SK-N-SH treated with all-trans-retinoic acid at 6 μM for 48 hours (cell line): Measurements from ENCODE around the gene SMIM24.

Experiments used
- CSDC2 ChIP-seq: fragments of 250-450 bp; sonication (Bioruptor Pico); IDR thresholded peaks from 2 replicates; pipeline ENCODE4 v1.5.0; 2020; ENCODE audit warnings: mild to moderate bottlenecking, moderate library complexity
- CSRNP3 ChIP-seq: fragments of 250-450 bp; sonication (Bioruptor Pico); IDR thresholded peaks from 2 replicates; pipeline ENCODE4 v1.5.1; 2021; ENCODE audit warnings: mild to moderate bottlenecking, moderate library complexity
- GLIS3 ChIP-seq: fragments of 250-450 bp; sonication (Bioruptor Pico); IDR thresholded peaks from 2 replicates; pipeline ENCODE4 v1.5.0; 2020; ENCODE audit warnings: mild to moderate bottlenecking, moderate library complexity
- ISL1 ChIP-seq: fragments of 250-450 bp; sonication (Bioruptor Pico); IDR thresholded peaks from 2 replicates; pipeline ENCODE4 v2.1.2; 2022; ENCODE audit warnings: mild to moderate bottlenecking, moderate library complexity
- PATZ1 ChIP-seq: fragments of 250-450 bp; sonication (Bioruptor Pico); IDR thresholded peaks from 2 replicates; pipeline ENCODE4 v1.8.0; 2020; ENCODE audit warnings: mild to moderate bottlenecking, moderate library complexity, borderline replicate concordance
- POU6F1 ChIP-seq: fragments of 250-450 bp; sonication (Bioruptor Pico); IDR thresholded peaks from 2 replicates; pipeline ENCODE4 v1.8.0; 2021; ENCODE audit warnings: low read depth, mild to moderate bottlenecking, moderate library complexity, borderline replicate concordance
- PPARA ChIP-seq: fragments of 250-450 bp; sonication (Bioruptor Pico); IDR thresholded peaks from 2 replicates; pipeline ENCODE4 v1.5.0; 2020; ENCODE audit warnings: mild to moderate bottlenecking, borderline replicate concordance
- RARB ChIP-seq: fragments of 250-450 bp; sonication (Bioruptor Pico); IDR thresholded peaks from 2 replicates; pipeline ENCODE4 v1.8.0; 2021; ENCODE audit warnings: mild to moderate bottlenecking, moderate library complexity
- TOX ChIP-seq: fragments of 250-450 bp; sonication (Bioruptor Pico); IDR thresholded peaks from 2 replicates; pipeline ENCODE4 v1.8.0; 2021; ENCODE audit warnings: mild to moderate bottlenecking, moderate library complexity, borderline replicate concordance
- ZC3H10 ChIP-seq: fragments of 250-450 bp; sonication (Bioruptor Pico); IDR thresholded peaks from 2 replicates; pipeline ENCODE4 v1.5.1; 2021; ENCODE audit warnings: mild to moderate bottlenecking, moderate library complexity
- ZFP3 ChIP-seq: fragments of 250-450 bp; sonication (Bioruptor Pico); IDR thresholded peaks from 2 replicates; pipeline ENCODE4 v1.5.0; 2020; ENCODE audit warnings: mild to moderate bottlenecking, moderate library complexity

GRCh38 chr19:3492919-3493318 lies 12.6 kb upstream of the SMIM24 start:
- TF ChIP-seq TOX (no peak), PATZ1 (CRISPR knock-in tag) (no peak), RARB (CRISPR knock-in tag) (no peak), CSDC2 (no peak), ZFP3 (CRISPR knock-in tag) (no peak), GLIS3 (CRISPR knock-in tag) (no peak), PPARA (CRISPR knock-in tag) (no peak), POU6F1 (CRISPR knock-in tag) (no peak), ISL1 (CRISPR knock-in tag) (no peak), ZC3H10 (CRISPR knock-in tag) (no peak), CSRNP3 (CRISPR knock-in tag) (no peak)
